Measurements from ENCODE around the gene FARP2. TPM values are rescaled to one million over a fixed set of nuclear protein-coding genes. Genes with fewer than 3 reads are reported as not detected.

Gene FARP2
- total RNA-seq, 1 donor from 2014 or later, result 65.0 TPM

- Mint-ChIP-seq H3K27ac (ENCODE audit: unreplicated experiment) (no peak overlapping the region), H3K9me3 (ENCODE audit: unreplicated experiment) (peaks cover 7% of the 10 kb centered on the region), H3K27me3 (ENCODE audit: low read depth, unreplicated experiment) (peaks cover 35% of the 10 kb centered on the region), H3K4me1 (ENCODE audit: low read depth, unreplicated experiment) (no peaks in the 10 kb centered on the region), H3K36me3 (ENCODE audit: low read depth, unreplicated experiment) (peaks cover 3% of the 10 kb centered on the region), H3K4me3 (ENCODE audit: unreplicated experiment) (no peak overlapping the region)
- Histone ChIP-seq H3K9ac (ENCODE audit: low read length) (no peak overlapping the region), H3K27me3 (ENCODE audit: insufficient read depth, low read length) (peaks cover 3% of the 10 kb centered on the region), H3K4me2 (ENCODE audit: low read length) (no peak overlapping the region), H3K4me3 (ENCODE audit: insufficient read depth, low read depth, low read length) (no peak overlapping the region), H3K36me3 (ENCODE audit: insufficient read depth, low read length) (no peaks in the 10 kb centered on the region), H3K9me3 (ENCODE audit: insufficient read depth, low read depth, low read length) (no peaks in the 10 kb centered on the region), H3K4me1 (ENCODE audit: insufficient read depth, low read length) (no peaks in the 10 kb centered on the region), H4K20me1 (ENCODE audit: insufficient read depth, low read length) (no peaks in the 10 kb centered on the region), H2AFZ (ENCODE audit: low read depth, low read length) (no peak overlapping the region), H3K79me2 (ENCODE audit: insufficient read depth, low read length) (no peaks in the 10 kb centered on the region), H3K27ac (ENCODE audit: low read depth, low read length) (no peak overlapping the region)
- no peak for DNase-seq (ENCODE audit: low read depth)
- FAIRE-seq, result no peak
- TF ChIP-seq CTCF (IDR thresholded peaks at IDR 0.05; ENCODE audit: insufficient read depth, low read depth, low read length) (no peak), EZH2 (IDR thresholded peaks at IDR 0.05; ENCODE audit: insufficient read depth, low read length) (no peak)
Measured at GRCh38 chr2:241531161-241531722, 175.2 kb downstream of the FARP2 start.

- FAIRE-seq (no peak), DNase-seq (ENCODE audit: low read depth) (no peak)
- Mint-ChIP-seq H3K27me3 (ENCODE audit: low read depth, unreplicated experiment) (peaks cover 35% of the 10 kb centered on the region), H3K4me3 (ENCODE audit: unreplicated experiment) (no peak overlapping the region), H3K4me1 (ENCODE audit: low read depth, unreplicated experiment) (no peaks in the 10 kb centered on the region), H3K36me3 (ENCODE audit: low read depth, unreplicated experiment) (peaks cover 1% of the 10 kb centered on the region), H3K9me3 (ENCODE audit: unreplicated experiment) (no peaks in the 10 kb centered on the region), H3K27ac (ENCODE audit: unreplicated experiment) (no peak overlapping the region)
- Histone ChIP-seq H3K4me1 (ENCODE audit: insufficient read depth, low read length) (no peaks in the 10 kb centered on the region), H3K9me3 (ENCODE audit: insufficient read depth, low read depth, low read length) (no peaks in the 10 kb centered on the region), H3K27me3 (ENCODE audit: insufficient read depth, low read length) (peaks cover 3% of the 10 kb centered on the region), H4K20me1 (ENCODE audit: insufficient read depth, low read length) (no peaks in the 10 kb centered on the region), H3K4me3 (ENCODE audit: insufficient read depth, low read depth, low read length) (no peak overlapping the region), H3K36me3 (ENCODE audit: insufficient read depth, low read length) (no peaks in the 10 kb centered on the region), H3K27ac (ENCODE audit: low read depth, low read length) (no peak overlapping the region), H2AFZ (ENCODE audit: low read depth, low read length) (no peak overlapping the region), H3K4me2 (ENCODE audit: low read length) (no peak overlapping the region), H3K9ac (ENCODE audit: low read length) (no peak overlapping the region), H3K79me2 (ENCODE audit: insufficient read depth, low read length) (no peaks in the 10 kb centered on the region)
- TF ChIP-seq CTCF (IDR thresholded peaks at IDR 0.05; ENCODE audit: insufficient read depth, low read depth, low read length) (no peak), EZH2 (IDR thresholded peaks at IDR 0.05; ENCODE audit: insufficient read depth, low read length) (no peak)
Measured at GRCh38 chr2:241532168-241532567, 176.1 kb downstream of the FARP2 start.

- no peaks in the 10 kb centered on the region for H3K9me3 ChIP-seq (ENCODE audit: insufficient read depth, low read depth, low read length)
- DNase-seq (ENCODE audit: low read depth) (no peak), FAIRE-seq (no peak)
- no peak overlapping the region for H3K27ac ChIP-seq (ENCODE audit: low read depth, low read length)
- H3K4me1 ChIP-seq (ENCODE audit: insufficient read depth, low read length), result no peaks in the 10 kb centered on the region
- Mint-ChIP-seq H3K4me1 (ENCODE audit: low read depth, unreplicated experiment) (no peaks in the 10 kb centered on the region), H3K4me3 (ENCODE audit: unreplicated experiment) (no peak overlapping the region), H3K9me3 (ENCODE audit: unreplicated experiment) (no peaks in the 10 kb centered on the region), H3K36me3 (ENCODE audit: low read depth, unreplicated experiment) (peaks cover 1% of the 10 kb centered on the region), H3K27ac (ENCODE audit: unreplicated experiment) (no peak overlapping the region), H3K27me3 (ENCODE audit: low read depth, unreplicated experiment) (peaks cover 39% of the 10 kb centered on the region)
- no peaks in the 10 kb centered on the region for H3K79me2 ChIP-seq (ENCODE audit: insufficient read depth, low read length)
- TF ChIP-seq EZH2 (IDR thresholded peaks at IDR 0.05; ENCODE audit: insufficient read depth, low read length) (no peak), CTCF (IDR thresholded peaks at IDR 0.05; ENCODE audit: insufficient read depth, low read depth, low read length) (no peak)
- no peaks in the 10 kb centered on the region for H4K20me1 ChIP-seq (ENCODE audit: insufficient read depth, low read length)
- peaks cover 3% of the 10 kb centered on the region for H3K27me3 ChIP-seq (ENCODE audit: insufficient read depth, low read length)
- no peaks in the 10 kb centered on the region for H3K36me3 ChIP-seq (ENCODE audit: insufficient read depth, low read length)
- H3K4me2 ChIP-seq (ENCODE audit: low read length), result no peak overlapping the region
- no peak overlapping the region for H3K9ac ChIP-seq (ENCODE audit: low read length)
- H2AFZ ChIP-seq (ENCODE audit: low read depth, low read length), result no peak overlapping the region
- no peak overlapping the region for H3K4me3 ChIP-seq (ENCODE audit: insufficient read depth, low read depth, low read length)
Measured at GRCh38 chr2:241532733-241533601, 176.9 kb downstream of the FARP2 start.

All from astrocyte (in vitro differentiated cells and primary cell).